Skeletal muscle cell (primary cell): ENCODE results near the gene DGKZ.
A peak's percentile ranks its signal among the peaks of the same experiment; 100 is the strongest.
"Not testable (repeated sequence)": the region's sequence is repeated elsewhere in the genome, so short reads cannot be mapped to it uniquely, and the experiment has no call there.

ENCODE experiments used
- DNase-seq: peaks from one replicate; pipeline ENCODE4 v3.0.0-alpha.2; 2010; ENCODE audit warnings: low read depth
- H3K4me3 ChIP-seq: 2 replicates; pipeline ENCODE4 v1.5.1; 2011; ENCODE audit warnings: low read depth, mild to moderate bottlenecking, control low read depth, low read length, moderate library complexity

The DGKZ gene, protein sequence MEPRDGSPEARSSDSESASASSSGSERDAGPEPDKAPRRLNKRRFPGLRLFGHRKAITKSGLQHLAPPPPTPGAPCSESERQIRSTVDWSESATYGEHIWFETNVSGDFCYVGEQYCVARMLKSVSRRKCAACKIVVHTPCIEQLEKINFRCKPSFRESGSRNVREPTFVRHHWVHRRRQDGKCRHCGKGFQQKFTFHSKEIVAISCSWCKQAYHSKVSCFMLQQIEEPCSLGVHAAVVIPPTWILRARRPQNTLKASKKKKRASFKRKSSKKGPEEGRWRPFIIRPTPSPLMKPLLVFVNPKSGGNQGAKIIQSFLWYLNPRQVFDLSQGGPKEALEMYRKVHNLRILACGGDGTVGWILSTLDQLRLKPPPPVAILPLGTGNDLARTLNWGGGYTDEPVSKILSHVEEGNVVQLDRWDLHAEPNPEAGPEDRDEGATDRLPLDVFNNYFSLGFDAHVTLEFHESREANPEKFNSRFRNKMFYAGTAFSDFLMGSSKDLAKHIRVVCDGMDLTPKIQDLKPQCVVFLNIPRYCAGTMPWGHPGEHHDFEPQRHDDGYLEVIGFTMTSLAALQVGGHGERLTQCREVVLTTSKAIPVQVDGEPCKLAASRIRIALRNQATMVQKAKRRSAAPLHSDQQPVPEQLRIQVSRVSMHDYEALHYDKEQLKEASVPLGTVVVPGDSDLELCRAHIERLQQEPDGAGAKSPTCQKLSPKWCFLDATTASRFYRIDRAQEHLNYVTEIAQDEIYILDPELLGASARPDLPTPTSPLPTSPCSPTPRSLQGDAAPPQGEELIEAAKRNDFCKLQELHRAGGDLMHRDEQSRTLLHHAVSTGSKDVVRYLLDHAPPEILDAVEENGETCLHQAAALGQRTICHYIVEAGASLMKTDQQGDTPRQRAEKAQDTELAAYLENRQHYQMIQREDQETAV

DNA sequence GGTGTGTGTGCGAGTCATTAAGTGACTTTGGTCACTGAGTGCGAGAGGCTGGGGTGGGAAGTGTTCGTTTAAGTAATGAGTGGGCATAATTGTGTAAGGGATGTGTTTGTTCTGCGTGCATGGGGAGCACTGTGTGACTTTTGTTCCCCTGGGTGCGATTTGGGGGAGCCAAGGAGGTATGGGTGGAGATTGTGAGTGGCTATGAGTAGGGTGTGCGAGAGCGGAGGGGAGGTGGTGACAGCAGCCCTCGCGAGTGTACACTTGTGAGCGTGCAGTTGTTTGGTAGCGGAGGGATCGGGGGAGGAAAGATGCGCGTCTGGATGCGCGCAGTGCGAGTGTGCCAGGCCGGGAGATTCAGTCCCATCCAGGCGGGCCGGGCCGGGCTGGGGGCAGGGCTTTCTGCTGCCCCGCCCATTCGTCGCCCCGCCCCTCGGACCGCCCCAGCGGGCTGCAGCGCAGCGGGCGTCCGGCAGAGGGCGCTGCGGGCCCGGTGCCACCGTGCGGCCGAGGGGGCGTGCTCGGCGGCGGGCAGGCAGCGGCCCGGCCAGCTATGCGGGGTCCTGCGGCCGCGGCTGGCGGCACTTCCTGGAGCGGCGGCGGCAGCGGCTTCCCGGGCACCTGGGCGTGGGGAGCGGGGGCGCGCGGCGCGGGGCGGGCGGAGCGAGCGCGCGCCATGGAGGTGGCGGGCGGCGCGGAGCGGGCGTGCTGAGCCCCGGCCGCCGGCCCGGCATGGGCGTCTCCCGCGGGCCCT lies at the start of gene DGKZ:
Gene DGKZ, plus strand, starts transcription at position 578 of the 751 bp plus-strand sequence. CDS start 197 bp downstream, outside the sequence.
- DNase-seq: no peak
- H3K4me3 ChIP-seq: peak within 1 kb of the TSS; percentile 75

DNA sequence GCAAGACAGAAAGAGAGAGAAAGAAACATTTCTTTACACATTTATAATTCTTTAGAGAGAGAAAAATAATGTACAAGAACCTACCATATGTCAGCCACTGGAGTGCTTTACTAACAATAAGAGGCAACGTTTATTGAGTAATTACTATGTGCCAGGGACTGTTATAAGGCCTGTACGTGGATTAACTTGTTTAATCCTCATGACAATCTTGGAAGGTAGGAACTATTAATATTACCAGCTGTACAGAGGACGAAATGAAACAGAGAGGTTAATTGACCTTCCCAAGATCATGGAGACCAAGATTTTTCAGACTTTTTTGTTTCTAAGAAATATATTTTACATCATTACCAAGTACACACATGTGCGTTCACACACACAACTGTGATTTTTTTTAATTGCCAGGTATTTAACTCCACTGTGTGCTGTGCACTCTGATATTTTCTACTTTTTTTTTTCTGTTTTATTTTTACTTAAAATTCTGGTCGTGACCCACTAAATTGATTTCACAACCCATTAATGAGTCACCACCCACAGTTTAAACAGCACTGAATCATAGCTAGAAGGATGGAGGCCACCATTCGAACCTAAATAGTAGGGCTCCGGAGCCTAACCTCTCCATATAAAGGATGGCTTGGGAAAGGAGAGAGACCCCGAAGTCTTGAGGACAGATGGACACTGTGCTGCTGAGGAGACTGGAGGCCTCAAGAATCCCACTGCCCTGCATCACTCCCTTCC lies 48.4 kb upstream of the DGKZ start:
- no peak for DNase-seq
- no peak overlapping the region for H3K4me3 ChIP-seq

DNA sequence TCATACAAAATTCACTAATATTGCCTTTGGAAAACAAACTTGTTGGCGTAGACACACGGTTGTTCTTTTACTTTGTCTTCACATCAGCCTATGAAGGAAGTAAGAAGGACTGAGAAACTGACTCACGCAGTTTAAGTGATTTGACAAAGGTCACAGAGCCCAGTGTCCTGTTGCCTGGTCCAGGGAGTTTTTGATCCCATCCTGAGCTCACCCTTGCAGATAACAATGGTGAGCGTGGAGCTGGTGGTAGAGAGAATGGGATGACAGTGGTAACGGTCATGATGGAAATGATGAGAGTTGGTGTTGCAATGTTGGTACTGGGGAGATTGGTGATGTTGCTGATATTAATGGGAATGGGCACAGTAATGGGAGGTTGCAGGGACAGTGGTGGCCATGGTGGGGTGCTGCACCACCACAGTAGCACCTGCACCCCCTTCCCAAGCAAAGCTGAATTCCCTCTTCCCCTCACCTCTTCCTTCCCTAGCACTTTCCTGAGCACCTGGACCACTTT lies 47.8 kb upstream of the DGKZ start:
- DNase-seq: no peak
- H3K4me3 ChIP-seq: no peak overlapping the region

DNA sequence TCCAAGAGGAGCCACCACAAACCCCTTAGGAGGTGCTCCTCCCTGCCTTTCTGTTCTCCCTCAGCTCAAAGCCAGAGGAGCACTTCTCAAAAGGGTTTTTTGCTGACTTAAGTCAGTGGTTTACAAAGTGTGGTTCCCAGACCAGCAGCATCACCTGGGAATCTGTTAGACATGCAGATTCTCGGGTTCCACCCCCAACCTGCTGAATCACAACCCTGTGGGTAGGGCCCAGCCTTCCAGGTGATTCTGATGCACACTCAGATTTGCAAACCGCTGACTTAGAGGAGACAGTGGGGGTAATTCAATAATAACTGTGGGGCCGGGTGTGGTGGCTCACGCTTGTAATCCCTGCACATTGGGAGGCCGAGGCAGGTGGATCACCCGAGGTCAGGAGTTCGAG lies 47.0 kb upstream of the DGKZ start:
- H3K4me3 ChIP-seq: no peak overlapping the region
- DNase-seq: no peak

DNA sequence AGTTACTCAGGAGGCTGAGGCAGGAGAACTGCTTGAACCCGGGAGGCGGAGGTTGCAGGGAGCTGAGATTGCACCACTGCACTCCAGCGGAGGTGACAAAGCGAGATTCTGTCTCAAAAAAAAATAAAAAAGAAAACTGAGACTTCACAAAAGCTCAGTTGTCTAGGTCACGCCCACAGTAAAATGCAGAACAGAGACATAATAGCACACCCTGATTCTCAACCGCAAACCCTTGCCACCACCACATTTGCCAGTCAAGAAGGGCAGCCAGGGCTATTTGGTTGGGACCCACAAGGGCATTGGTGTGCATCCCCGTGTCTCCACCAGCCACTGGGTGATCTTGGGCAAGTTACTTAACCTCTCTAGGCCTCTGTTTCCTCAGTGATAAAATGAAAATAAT lies 44.4 kb upstream of the DGKZ start:
- DNase-seq: no peak
- no peak overlapping the region for H3K4me3 ChIP-seq

DNA sequence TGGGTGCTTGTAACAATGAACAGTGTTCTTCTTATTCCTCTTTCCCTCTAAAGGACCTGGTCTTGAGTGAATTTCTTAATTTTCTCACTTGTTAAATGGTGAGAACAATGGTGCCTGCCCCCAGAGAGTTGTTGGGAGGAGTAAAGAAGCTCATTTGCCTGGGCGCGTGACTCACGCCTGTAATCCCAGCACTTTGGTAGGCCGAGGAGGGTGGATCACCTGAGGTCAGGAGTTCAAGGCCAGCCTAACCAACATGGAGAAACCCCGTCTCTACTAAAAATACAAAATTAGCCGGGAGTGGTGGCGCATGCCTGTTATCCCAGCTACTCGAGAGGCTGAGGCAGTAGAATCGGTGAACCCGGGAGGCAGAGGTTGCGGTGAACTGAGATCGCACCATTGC lies 43.2 kb upstream of the DGKZ start:
- not testable (repeated sequence) for H3K4me3 ChIP-seq, DNase-seq

DNA sequence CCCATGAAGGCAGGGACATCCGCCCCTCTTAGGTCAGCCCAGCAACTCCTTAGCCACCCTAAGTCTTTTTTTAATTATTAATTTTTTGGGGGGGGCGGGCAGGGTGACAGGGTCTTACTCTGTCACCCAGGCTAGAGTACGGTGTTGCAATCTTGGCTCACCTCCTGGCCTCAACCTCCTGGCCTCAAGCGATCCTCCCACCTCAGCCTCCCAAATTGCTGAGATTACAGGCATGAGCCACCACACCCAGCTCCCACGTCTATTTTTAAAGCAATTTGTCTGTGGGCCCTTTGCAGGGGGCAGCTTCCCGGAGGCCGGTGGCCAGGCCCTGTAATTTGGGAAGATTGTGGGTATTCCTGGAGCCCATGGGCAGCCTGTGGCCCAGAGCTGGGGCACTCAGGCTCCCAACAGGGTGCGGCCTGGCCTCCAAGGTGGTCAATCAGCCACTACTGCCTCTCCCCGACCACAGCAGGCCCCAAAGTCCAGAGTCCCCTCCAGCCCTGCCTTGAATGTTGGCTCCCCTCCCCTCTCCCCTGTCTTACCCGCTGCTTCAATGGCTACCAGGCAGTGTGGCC lies 42.6 kb upstream of the DGKZ start:
- DNase-seq: no peak
- no peak overlapping the region for H3K4me3 ChIP-seq

DNA sequence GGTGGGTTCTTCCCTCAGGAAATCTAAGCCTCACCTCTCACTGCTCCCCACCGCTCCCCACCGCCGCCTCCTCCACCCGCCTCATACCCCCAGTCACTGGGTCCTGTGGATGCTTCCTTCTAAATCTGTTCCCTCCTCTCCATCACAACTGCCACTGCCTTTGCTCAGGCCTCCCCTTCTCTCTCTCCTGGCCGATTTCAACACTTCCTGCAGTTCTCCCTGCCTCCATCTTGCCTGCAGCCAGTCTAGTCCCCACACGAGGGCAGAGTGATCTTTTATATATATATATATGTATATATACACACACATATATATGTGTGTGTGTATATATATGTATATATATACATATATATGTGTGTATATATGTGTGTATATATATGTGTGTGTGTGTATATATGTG lies 42.0 kb upstream of the DGKZ start:
- no peak for DNase-seq
- H3K4me3 ChIP-seq: no peak overlapping the region

DNA sequence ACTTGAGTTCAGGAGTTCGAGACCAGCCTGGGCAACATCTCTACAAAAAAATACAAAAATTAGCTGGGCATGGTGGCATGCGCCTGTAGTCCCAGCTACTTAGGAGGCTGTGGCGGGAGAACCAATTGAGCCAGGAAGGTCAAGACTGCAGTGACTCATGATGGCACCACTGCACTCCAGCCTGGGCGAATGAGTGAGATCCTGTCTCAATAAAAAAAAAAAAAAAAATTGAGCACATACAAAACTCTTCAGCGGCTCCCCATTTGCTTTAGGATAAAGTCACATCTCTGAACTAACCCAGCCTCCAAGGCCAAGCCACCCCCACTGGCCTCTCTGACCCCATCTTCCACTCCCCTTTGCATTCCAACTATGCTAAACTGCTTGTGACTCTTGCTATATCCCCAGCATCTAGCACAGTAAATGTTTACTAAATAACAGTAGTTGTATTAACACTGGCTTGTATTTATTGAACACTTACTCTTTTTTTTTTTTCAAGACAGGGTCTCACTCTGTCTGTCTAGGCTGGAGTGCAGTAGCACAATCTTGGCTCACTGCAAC lies 40.9 kb upstream of the DGKZ start:
- H3K4me3 ChIP-seq: no peak overlapping the region
- no peak for DNase-seq

DNA sequence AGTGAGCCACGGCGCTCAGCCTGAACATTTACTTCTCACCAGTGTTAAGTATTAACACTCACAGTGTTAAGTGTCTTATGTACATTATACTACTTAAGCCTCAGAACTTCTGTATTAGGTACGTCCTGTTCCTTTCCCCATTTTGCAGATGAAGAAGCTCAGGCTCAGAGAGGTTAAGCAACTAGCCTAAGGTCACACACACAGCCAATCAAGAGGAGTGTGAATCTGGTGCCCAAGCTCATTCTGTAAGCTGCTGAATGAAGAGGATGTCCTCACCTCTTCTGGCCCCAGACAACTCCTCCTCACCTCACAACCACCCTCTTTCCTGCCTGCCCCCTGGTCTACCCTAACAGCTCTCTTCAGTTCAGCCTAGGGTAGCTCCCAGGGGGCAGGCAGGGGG lies 39.9 kb upstream of the DGKZ start:
- no peak for DNase-seq
- no peak overlapping the region for H3K4me3 ChIP-seq

DNA sequence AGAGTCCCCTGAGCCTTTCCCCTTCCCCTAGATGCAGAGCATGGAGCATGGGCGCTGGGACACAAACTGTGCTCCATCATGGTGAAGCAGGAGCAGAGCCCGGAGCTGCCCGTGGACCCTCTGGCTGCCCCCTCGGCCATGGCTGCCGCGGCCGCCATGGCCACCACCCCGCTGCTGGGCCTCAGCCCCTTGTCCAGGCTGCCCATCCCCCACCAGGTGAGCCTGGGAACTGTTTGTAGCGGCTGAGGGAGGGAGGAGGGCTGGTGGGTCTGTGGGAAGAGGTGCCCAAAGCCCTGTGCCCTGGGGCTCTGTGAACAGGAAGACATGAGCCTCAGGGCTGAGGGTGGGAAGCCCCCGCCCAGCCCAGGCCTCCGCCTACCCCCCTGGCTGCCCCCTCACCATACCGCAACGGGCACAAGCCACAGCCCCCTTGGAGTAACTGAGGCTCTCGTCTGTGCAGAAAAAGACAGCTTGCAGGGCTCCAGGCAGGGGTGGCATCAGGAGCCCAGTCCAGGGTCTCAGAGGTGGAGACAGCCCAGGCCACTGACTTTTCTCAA lies 39.4 kb upstream of the DGKZ start:
- no peak for DNase-seq
- no peak overlapping the region for H3K4me3 ChIP-seq

DNA sequence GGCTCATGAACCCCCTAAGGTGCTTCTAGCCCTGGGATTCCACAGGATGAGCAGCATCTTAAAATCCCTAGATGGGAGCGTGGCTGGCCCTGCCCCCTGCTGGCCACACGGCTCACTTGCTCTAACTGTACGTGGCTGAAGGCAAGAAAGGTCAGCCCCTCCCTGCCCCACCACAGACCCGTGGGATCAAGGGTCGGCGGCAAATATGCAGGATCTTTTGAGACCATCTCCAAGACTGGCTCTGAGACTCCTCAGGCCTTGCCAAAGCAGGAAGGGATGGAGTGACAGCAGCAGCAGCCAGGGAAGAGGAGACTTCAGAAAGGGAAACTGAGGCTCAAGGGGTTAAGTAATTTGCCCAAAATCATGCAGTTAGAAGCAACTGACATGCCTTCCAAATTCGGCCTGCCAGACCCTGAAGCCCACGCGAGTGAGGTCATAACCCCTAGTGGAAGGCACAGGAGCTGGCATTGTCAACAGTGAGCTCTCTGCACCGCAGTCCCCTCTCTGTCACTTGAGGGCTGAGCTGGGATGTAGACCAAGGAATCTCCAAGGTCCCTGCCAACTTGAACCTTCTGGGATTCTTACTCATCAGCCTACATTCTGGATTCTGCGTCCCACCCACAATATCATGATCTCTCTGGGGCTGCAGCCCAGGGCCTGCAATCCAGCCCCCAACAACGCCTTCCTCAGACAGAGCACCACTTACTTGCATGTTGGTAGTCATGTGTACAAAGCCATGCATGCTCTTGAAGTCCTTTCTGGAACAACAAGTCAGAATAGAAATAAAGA lies 38.4 kb upstream of the DGKZ start:
- H3K4me3 ChIP-seq: no peak overlapping the region
- DNase-seq: no peak

DNA sequence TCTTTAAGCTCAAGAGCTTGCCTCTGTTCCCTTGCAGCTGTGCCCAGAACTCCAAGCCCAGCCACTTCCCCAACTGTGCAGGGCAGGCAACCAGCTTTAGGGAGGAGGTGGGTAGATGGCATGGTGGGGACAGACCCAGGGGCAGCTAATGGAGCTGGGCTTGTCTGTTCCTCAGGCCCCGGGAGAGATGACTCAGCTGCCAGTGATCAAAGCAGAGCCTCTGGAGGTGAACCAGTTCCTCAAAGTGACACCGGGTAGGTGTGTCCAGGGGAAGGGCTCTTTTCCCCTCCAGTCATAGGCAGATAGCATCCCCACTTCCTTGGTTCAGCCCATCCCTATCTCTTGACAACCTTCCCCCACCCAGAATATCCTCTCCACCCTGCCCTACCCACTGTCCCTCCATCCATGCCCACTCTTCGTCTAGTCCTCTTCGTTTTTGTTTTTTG lies 37.4 kb upstream of the DGKZ start:
- H3K4me3 ChIP-seq: no peak overlapping the region
- no peak for DNase-seq

DNA sequence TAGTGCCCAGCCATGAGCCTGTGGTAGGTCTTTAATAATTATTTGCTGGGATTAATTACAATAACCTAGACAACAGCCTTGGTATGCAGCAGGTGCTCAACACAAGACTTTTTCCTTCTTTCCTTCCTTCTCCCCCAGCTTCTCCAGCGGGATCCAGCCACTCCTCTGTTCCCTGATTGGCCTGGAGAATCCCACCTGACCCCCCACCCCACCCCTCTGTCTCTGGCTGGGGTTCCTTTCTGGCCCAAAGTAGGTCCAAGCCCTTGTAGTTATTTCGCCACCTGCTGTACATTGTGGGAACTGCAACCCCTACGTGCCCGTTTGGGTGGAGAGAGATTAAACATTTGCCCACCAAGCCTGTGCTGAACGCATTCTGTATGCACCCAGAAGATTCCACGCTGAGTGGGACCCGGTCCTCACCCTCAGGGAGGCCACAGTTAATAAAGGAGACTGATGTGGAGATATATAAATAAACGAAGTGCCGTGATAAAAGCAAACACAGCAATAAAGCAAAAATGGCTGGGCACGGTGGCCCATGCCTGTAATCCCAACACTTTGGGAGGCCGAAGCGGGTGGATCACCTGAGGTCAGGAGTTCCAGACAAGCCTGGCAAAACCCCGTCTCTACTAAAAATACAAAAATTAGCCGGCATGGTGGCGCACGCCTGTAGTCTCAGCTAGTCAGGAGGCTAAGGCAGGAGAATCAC lies 32.1 kb upstream of the DGKZ start:
- no peak for DNase-seq
- H3K4me3 ChIP-seq: no peak overlapping the region

DNA sequence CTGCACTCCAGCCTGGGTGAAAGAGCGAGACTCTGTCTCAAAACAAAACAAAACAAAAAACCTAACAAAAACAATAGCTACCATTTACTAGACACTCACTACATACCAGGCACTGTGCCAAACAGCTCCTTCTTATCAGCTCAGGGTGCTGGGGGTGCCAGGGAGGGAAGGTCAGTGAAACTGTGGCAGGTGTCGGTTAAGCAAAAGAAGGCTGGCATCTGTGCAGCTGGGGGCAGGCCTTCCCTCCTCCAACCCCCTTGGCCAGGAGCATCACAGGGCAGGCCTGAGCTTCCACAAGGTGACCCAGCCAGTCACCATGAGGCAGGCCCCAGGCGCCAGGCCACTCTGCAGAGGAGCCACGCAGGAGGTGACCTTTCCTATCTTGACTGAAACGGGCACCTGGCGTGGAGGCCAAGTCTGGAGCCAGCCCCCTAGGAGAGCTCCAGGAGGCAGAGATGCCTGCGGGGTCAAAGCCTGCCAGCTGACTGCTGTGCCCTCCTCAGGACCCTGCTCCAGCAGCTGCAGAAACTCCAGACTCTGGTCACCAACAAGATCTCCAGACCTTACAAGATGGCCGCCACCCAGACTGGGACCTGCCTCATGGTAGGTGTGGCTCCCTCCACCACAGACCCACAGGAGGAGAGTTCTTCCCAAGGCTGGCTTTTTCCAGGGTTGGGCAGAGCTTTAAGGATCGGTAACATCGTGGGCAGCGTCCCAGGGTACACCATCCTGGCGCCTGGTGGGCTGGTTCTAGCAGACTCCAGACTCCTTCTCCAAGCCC lies 31.3 kb upstream of the DGKZ start:
- H3K4me3 ChIP-seq: no peak overlapping the region
- no peak for DNase-seq

DNA sequence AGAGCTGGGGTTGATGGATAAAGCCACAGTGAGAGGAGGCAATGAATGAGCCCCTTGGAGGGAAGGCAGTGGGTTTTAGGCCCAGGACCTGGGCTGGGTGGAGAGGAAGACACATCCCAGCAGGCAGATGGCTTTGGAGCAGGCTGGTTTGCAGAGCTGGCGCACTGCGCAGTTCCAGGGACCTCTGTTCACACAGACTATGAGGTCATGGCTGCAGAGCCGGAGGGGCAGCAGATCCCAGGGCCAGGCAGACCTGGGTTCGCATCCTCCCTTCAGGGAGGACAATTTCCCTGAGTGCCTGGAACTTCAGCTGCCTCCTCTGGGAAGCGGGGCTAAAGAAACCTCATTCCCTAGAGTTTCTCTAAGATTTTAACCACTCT lies 28.2 kb upstream of the DGKZ start:
- no peak for DNase-seq
- H3K4me3 ChIP-seq: no peak overlapping the region
